Endothelial cell of umbilical vein (primary cell): Measurements from ENCODE around the gene RILPL2. TPM values are rescaled to one million over a fixed set of nuclear protein-coding genes. Genes with fewer than 3 reads are reported as not detected.

Experiments used
- BruUV-seq: library from RNA; stranded (reverse); fragments of 400-500 nt; replicated peaks from 2 replicates; lab custom pipeline; 2021; lab: Mats Ljungman, UMichigan
- CTCF ChIA-PET: fragments of 300-600, 350-600 bp; sonication (Branson Sonifier 250); formaldehyde crosslinking; loops from one replicate; lab custom pipeline; 2021; ENCODE audit warnings: antibody characterized with exemption, inconsistent platforms; lab: Charles Lee
- POLR2A ChIA-PET: fragments of 300-600, 350-600 bp; sonication (Branson Sonifier 250); formaldehyde crosslinking; loops from one replicate; lab custom pipeline; 2021; ENCODE audit warnings: antibody characterized with exemption, inconsistent platforms; lab: Charles Lee
- DNase-seq: peaks from one replicate; pipeline ENCODE4 v3.0.0-alpha.2; 2011; ENCODE audit warnings: low read depth, low spot score
- FAIRE-seq: peaks from 2 replicates; lab custom pipeline; 2011; peaks lifted over from hg19 to GRCh38; lab: Jason Lieb, UNC
- H2AFZ ChIP-seq: 2 replicates; pipeline ENCODE4 v1.6.0; 2012; ENCODE audit warnings: low read depth, low read length, control low read depth, inconsistent platforms
- H3K27ac ChIP-seq: 2 replicates; pipeline ENCODE4 v1.5.1; 2011; ENCODE audit warnings: low read depth, mild to moderate bottlenecking, control low read depth, low read length, moderate library complexity; ENCODE audit not compliant: insufficient read depth
- H3K27me3 ChIP-seq, 2 experiments: 2 replicates each; pipeline versions ENCODE4 v1.6.0 to v1.6.1; 2011; ENCODE audit warnings: low read length in 2 of 2, mixed read lengths in 1 of 2; ENCODE audit not compliant: control insufficient read depth in 2 of 2, insufficient read depth in 2 of 2
- H3K36me3 ChIP-seq, 2 experiments: 2 replicates in 1 of 2; 3 replicates in 1 of 2; pipeline ENCODE4 v1.5.1; 2011; ENCODE audit warnings: low read length in 2 of 2, mild to moderate bottlenecking in 1 of 2, moderate library complexity in 1 of 2; ENCODE audit not compliant: control insufficient read depth in 2 of 2, insufficient read depth in 2 of 2; ENCODE audit errors: extremely low read depth in 1 of 2
- H3K4me1 ChIP-seq: 3 replicates; pipeline ENCODE4 v1.5.1; 2011; ENCODE audit warnings: mild to moderate bottlenecking, low read length; ENCODE audit not compliant: control insufficient read depth, insufficient read depth; ENCODE audit errors: extremely low read depth
- H3K4me2 ChIP-seq: 2 replicates; pipeline ENCODE4 v1.6.1; 2011; ENCODE audit warnings: low read length, control low read depth, mixed read lengths; ENCODE audit not compliant: insufficient read depth
- H3K4me3 ChIP-seq, 3 experiments: fragments of 200-600 bp in 1 of 3; sonication (generic), shearing (Covaris generic) in 1 of 3; replicated peaks in 1 of 3; 2 replicates each; pipeline ENCODE4 v1.5.1; 2011 to 2016; ENCODE audit warnings: control low read depth in 3 of 3, low read length in 3 of 3, mild to moderate bottlenecking in 2 of 3, inconsistent platforms in 1 of 3, low read depth in 1 of 3, moderate library complexity in 1 of 3; ENCODE audit not compliant: insufficient read depth in 1 of 3
- H3K79me2 ChIP-seq: 2 replicates; pipeline ENCODE4 v1.6.0; 2012; ENCODE audit warnings: low read length, inconsistent platforms; ENCODE audit not compliant: control insufficient read depth, insufficient read depth
- H3K9ac ChIP-seq: replicated peaks from 2 replicates; pipeline ENCODE3; 2011; ENCODE audit warnings: low read length, control low read depth; ENCODE audit not compliant: insufficient read depth; ENCODE audit errors: extremely low read depth
- H3K9me1 ChIP-seq: replicated peaks from 3 replicates; pipeline ENCODE4 v1.6.0; 2011; ENCODE audit warnings: mild to moderate bottlenecking, low read length; ENCODE audit not compliant: control insufficient read depth, insufficient read depth; ENCODE audit errors: extremely low read depth
- H3K9me3 ChIP-seq: replicated peaks from 2 replicates; pipeline ENCODE4 v1.5.1; 2012; ENCODE audit warnings: low read length, inconsistent platforms; ENCODE audit not compliant: control insufficient read depth, insufficient read depth
- H4K20me1 ChIP-seq: replicated peaks from 2 replicates; pipeline ENCODE3; 2011; ENCODE audit warnings: mild to moderate bottlenecking, low read length; ENCODE audit not compliant: control insufficient read depth, insufficient read depth; ENCODE audit errors: extremely low read depth
- EZH2 ChIP-seq: IDR thresholded peaks from 2 replicates; pipeline ENCODE4 v1.6.1; 2012; ENCODE audit warnings: borderline replicate concordance, low read depth, mild to moderate bottlenecking, moderate library complexity, low read length, inconsistent platforms; ENCODE audit not compliant: severe bottlenecking
- FOS ChIP-seq: IDR thresholded peaks from 2 replicates; pipeline ENCODE4 v1.6.1; 2011; ENCODE audit warnings: mild to moderate bottlenecking, low read length, moderate library complexity, borderline replicate concordance; ENCODE audit not compliant: insufficient read depth
- GATA2 ChIP-seq: IDR thresholded peaks from 2 replicates; pipeline ENCODE4 v1.7.0; 2011; ENCODE audit warnings: low read depth, mild to moderate bottlenecking, moderate library complexity, mixed read lengths, low read length; ENCODE audit not compliant: insufficient read length, insufficient read depth
- POLR2A ChIP-seq: IDR thresholded peaks from 2 replicates; pipeline ENCODE4 v1.6.1; 2012; ENCODE audit warnings: low read depth, mild to moderate bottlenecking, control low read depth, low read length
- dilution Hi-C: fragments of 300-500 bp; cut with MboI; formaldehyde crosslinking; loops from one replicate; pipeline ENCODE4 v1.15.0; 2019; ENCODE audit warnings: low sequenced_read_pairs; ENCODE audit not compliant: extremely low pct_ligation_motif_present
- intact Hi-C: fragments of 100-400 bp; cut with micrococcal nuclease; formaldehyde crosslinking; loops from one replicate; pipeline ENCODE4 v1.10.0; 2022
- polyA plus RNA-seq, 4 experiments: library from polyadenylated mRNA; depleted of rRNA in 3 of 4; stranded (reverse) in 3 of 4; unstranded in 1 of 4; fragments of >200 nt; gene quantifications; 2 replicates each; pipeline versions ENCODE4 v1.2.1 to v1.2.3, GENCODE V29; 2011 to 2012; ENCODE audit warnings: missing spikeins in 1 of 4
- total RNA-seq: library from RNA; stranded (reverse); gene quantifications from 2 replicates; pipeline ENCODE4 v1.2.3, GENCODE V29; 2021
- TF ChIP-seq, protein P1 (sequence below): IDR thresholded peaks from 2 replicates; pipeline ENCODE4 v1.6.1; 2011; ENCODE audit not compliant: insufficient read depth, insufficient read length
- TF ChIP-seq, protein P2 (sequence below), 2 donors: IDR thresholded peaks; 1 replicate in 1 of 2; 2 replicates in 1 of 2; pipeline ENCODE4 v1.5.1; 2011; ENCODE audit warnings: low read length in 2 of 2, mild to moderate bottlenecking in 2 of 2, moderate library complexity in 2 of 2, control low read depth in 1 of 2, inconsistent platforms in 1 of 2, low read depth in 1 of 2; ENCODE audit not compliant: insufficient read depth in 1 of 2; ENCODE audit errors: extremely low read depth in 1 of 2

The RILPL2 gene
- total and polyA plus RNA-seq, 2 donors (not counting 3 experiments of a cell fraction or from before 2014, with no cell fraction given), result 3.3 to 4.6 TPM

DNA sequence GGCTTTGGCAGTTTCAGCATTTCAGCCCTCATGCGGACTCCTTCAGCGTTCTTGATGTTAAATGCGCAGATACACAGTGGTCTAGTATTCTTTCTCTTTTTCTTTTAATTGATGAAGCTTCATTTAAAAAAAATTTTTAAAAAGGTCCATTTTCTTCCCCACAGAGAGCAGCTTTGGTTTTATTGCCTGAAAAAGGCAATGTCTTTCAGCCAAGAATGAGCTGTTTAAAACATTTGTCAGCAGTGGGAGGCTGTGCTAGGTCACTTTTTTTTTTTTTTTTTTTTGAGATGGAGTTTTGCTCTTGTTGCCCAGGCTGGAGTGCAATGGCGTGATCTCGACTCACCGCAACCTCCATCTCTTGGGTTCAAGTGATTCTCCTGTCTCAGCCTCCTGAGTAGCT, 39.1 kb downstream of the RILPL2 start:
- no TSS peak for BruUV-seq
- POLR2A ChIA-PET, result interaction anchor here (0.6 kb wide), 1 partner anchor 12 kb away, joined by 5 read pairs; no protein-coding TSS in a partner anchor

More for the DNA sequence above, 39.1 kb downstream of the RILPL2 start:
- Histone ChIP-seq H3K27me3 (no peaks in the 10 kb centered on the region), H3K36me3 (peaks cover 22 to 30% of the 10 kb centered on the region in 2 experiments), H3K9me1 (no peaks in the 10 kb centered on the region), H3K4me2 (no peak overlapping the region), H2AFZ (no peak overlapping the region), H3K27ac (no peak overlapping the region), H3K4me1 (peaks cover 11% of the 10 kb centered on the region), H3K79me2 (peaks cover 86% of the 10 kb centered on the region), H4K20me1 (no peaks in the 10 kb centered on the region), H3K9me3 (no peaks in the 10 kb centered on the region), H3K4me3 (no peak overlapping the region), H3K9ac (no peak overlapping the region)
- TF ChIP-seq POLR2A (no peak), FOS (no peak), GATA2 (no peak), EZH2 (no peak)
- TF ChIP-seq, protein P1, sequence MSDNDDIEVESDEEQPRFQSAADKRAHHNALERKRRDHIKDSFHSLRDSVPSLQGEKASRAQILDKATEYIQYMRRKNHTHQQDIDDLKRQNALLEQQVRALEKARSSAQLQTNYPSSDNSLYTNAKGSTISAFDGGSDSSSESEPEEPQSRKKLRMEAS, result no peak
- TF ChIP-seq, protein P2, sequence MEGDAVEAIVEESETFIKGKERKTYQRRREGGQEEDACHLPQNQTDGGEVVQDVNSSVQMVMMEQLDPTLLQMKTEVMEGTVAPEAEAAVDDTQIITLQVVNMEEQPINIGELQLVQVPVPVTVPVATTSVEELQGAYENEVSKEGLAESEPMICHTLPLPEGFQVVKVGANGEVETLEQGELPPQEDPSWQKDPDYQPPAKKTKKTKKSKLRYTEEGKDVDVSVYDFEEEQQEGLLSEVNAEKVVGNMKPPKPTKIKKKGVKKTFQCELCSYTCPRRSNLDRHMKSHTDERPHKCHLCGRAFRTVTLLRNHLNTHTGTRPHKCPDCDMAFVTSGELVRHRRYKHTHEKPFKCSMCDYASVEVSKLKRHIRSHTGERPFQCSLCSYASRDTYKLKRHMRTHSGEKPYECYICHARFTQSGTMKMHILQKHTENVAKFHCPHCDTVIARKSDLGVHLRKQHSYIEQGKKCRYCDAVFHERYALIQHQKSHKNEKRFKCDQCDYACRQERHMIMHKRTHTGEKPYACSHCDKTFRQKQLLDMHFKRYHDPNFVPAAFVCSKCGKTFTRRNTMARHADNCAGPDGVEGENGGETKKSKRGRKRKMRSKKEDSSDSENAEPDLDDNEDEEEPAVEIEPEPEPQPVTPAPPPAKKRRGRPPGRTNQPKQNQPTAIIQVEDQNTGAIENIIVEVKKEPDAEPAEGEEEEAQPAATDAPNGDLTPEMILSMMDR (IDR thresholded peaks at IDR 0.05; ENCODE audit: extremely low read depth in 1 of 2, insufficient read depth in 1 of 2, low read depth in 1 of 2, low read length in 2 of 2), result no peak
- CTCF ChIA-PET, result interaction anchor here (1.1 to 1.2 kb wide), 2 partner anchors 9 to 31 kb away, joined by 4 to 5 read pairs; no protein-coding TSS in a partner anchor
- intact Hi-C loops (no loop called here), dilution Hi-C loops (loop anchor here (10.0 kb wide), 1 partner anchor 227 kb away; no protein-coding TSS in a partner anchor)
- FAIRE-seq (no peak), DNase-seq (no peak)
